Esophagus muscularis mucosa (tissue), 3 donors: ENCODE data around the gene ALDH1A3.

Source experiments
- POLR2A ChIP-seq: fragments of 450-650 bp; IDR thresholded peaks from one replicate; pipeline ENCODE4 v1.6.1; 2017; ENCODE audit warnings: antibody characterized with exemption, moderate library complexity, mild to moderate bottlenecking, low read depth
- POLR2AphosphoS5 ChIP-seq, 2 donors: sonication (generic); formaldehyde crosslinking; IDR thresholded peaks; one replicate each; pipeline ENCODE4 v1.6.1; 2017; ENCODE audit warnings: antibody characterized with exemption in 2 of 2
- TF ChIP-seq, protein P1 (sequence below), 3 experiments: fragments of 200-600 bp in 2 of 3; fragments of 450-650 bp in 1 of 3; sonication (generic) in 2 of 3; IDR thresholded peaks; one replicate each; pipeline ENCODE4 v1.5.1; 2017 to 2019; ENCODE audit warnings: antibody characterized with exemption in 3 of 3, mild to moderate bottlenecking in 2 of 3, moderate library complexity in 1 of 3

DNA sequence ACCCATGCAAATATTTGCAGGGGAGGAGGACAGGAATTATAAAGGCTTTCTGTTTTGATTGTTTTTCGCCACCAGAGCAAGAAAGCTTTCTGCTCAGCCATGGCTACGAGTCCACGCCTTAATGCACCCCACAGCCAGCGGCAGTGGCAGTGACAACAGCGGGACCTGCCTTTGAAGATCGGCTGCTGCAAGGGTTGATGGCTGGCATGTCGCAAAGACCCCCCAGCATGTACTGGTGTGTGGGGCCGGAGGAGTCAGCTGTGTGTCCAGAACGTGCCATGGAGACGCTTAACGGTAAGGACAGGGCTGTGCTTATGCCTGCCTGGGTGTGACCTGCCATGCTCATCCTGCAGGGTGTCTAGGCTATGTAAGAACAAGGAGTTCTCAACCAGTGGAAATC is 44.8 kb downstream of the ALDH1A3 start:
- TF ChIP-seq POLR2AphosphoS5 (IDR thresholded peaks at IDR 0.05) (no peak), POLR2A (no peak)
- TF ChIP-seq, protein P1, sequence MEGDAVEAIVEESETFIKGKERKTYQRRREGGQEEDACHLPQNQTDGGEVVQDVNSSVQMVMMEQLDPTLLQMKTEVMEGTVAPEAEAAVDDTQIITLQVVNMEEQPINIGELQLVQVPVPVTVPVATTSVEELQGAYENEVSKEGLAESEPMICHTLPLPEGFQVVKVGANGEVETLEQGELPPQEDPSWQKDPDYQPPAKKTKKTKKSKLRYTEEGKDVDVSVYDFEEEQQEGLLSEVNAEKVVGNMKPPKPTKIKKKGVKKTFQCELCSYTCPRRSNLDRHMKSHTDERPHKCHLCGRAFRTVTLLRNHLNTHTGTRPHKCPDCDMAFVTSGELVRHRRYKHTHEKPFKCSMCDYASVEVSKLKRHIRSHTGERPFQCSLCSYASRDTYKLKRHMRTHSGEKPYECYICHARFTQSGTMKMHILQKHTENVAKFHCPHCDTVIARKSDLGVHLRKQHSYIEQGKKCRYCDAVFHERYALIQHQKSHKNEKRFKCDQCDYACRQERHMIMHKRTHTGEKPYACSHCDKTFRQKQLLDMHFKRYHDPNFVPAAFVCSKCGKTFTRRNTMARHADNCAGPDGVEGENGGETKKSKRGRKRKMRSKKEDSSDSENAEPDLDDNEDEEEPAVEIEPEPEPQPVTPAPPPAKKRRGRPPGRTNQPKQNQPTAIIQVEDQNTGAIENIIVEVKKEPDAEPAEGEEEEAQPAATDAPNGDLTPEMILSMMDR (IDR thresholded peaks at IDR 0.05): no peak
